Measurements from ENCODE around the gene CYP4F12.

DNA sequence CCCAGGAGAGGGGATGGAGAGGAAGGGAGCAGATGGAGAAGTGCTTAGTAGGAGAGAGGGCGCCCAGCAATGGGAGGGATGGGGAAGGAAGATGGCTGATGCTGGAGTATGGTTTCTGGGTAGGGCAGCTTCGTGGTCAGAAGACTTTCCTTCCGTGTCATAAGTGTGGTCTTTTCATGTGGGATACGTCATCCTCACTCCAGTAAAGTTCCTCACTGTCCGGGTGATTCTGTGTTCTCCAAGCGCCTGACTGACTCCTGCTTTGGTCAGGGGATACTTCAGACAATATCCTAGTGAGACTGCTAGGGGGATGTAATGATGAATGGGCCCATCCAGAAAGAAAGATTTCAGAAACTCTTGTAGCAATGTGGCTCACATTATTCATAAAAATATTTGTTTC lies 61.0 kb downstream of the CYP4F12 start:
- TF ChIP-seq CTCF (IDR thresholded peaks at IDR 0.05; ENCODE audit: borderline replicate concordance, extremely low read depth, low read length, poor library complexity, severe bottlenecking), result no peak
- TF ChIP-seq EZH2 (IDR thresholded peaks at IDR 0.05; ENCODE audit: borderline replicate concordance, low read depth, low read length, severe bottlenecking), result no peak
